Kidney (tissue), 14 donors: ENCODE data around the gene SYNDIG1. TPM values are rescaled to one million over a fixed set of nuclear protein-coding genes. Genes with fewer than 3 reads are reported as not detected.

Experiments used
- DNase-seq, 5 donors: peaks; one replicate each; pipeline ENCODE4 v3.0.0-alpha.2; 2013 to 2020
- FAIRE-seq: peaks from 2 replicates; lab custom pipeline; 2012; peaks lifted over from hg19 to GRCh38; lab: Jason Lieb, UNC
- H3K27ac ChIP-seq, 2 donors: one replicate each; pipeline ENCODE4 v1.7.0; 2013; ENCODE audit warnings: low read depth in 2 of 2, low read length in 2 of 2, inconsistent platforms in 1 of 2
- H3K27me3 ChIP-seq: one replicate; pipeline ENCODE4 v1.7.1; 2013; ENCODE audit warnings: low read length, inconsistent platforms; ENCODE audit not compliant: control insufficient read depth, insufficient read depth
- H3K36me3 ChIP-seq, 3 donors: one replicate each; pipeline versions ENCODE4 v1.7.0 to v1.7.1; 2013; ENCODE audit warnings: low read length in 3 of 3, control low read depth in 1 of 3, inconsistent platforms in 1 of 3; ENCODE audit not compliant: insufficient read depth in 3 of 3, control insufficient read depth in 2 of 3
- H3K4me1 ChIP-seq, 3 donors: one replicate each; pipeline versions ENCODE4 v1.7.0 to v1.7.1; 2013; ENCODE audit warnings: low read length in 3 of 3, inconsistent platforms in 1 of 3, low read depth in 1 of 3; ENCODE audit not compliant: control insufficient read depth in 2 of 3, insufficient read depth in 2 of 3
- H3K4me3 ChIP-seq, 3 donors: one replicate each; pipeline versions ENCODE4 v1.7.0 to v1.8.1; 2013; ENCODE audit warnings: low read length in 3 of 3, control low read depth in 1 of 3, inconsistent platforms in 1 of 3
- H3K9ac ChIP-seq, 3 donors: one replicate each; pipeline versions ENCODE4 v1.7.0 to v1.7.1; 2013; ENCODE audit warnings: low read length in 3 of 3, control low read depth in 1 of 3, inconsistent platforms in 1 of 3
- H3K9me3 ChIP-seq, 3 donors: one replicate each; pipeline versions ENCODE4 v1.7.0 to v1.7.1; 2013; ENCODE audit warnings: low read length in 3 of 3, control low read depth in 1 of 3, inconsistent platforms in 1 of 3; ENCODE audit not compliant: control insufficient read depth in 2 of 3, insufficient read depth in 1 of 3
- intact Hi-C: fragments of 100-400 bp; cut with DNase I; formaldehyde crosslinking; loops from one replicate; pipeline ENCODE4 v1.11.1; 2022
- polyA plus RNA-seq: library from polyadenylated mRNA; stranded (reverse); fragments of 350-450 nt; fragmentation: Illumina TruSeq; extraction: RNeasy Lipid Tissue Mini Kit (QIAGEN cat#74804); gene quantifications from one replicate; pipeline ENCODE4 v1.2.3, GENCODE V29; 2014; ENCODE audit warnings: low read depth, low replicate concordance; ENCODE audit not compliant: insufficient read depth
- total RNA-seq: library from RNA; stranded (reverse); fragmentation: NEBNext Ultra II Directional; extraction: Animal tissue kit (Norgen Biotek cat#: 25700); gene quantifications from one replicate; pipeline ENCODE4 v1.2.1, GENCODE V29; 2021
- TF ChIP-seq, protein P1 (sequence below): IDR thresholded peaks from 3 replicates; pipeline ENCODE4 v1.5.1; 2012; ENCODE audit warnings: mild to moderate bottlenecking, moderate library complexity, borderline replicate concordance; ENCODE audit not compliant: insufficient read depth; ENCODE audit errors: extremely low read depth
- donor health status: control.
- donor health status: control.
- donor health status: control.
- donor health status: control.
- donor health status: control.
- donor health status: DM: yes; HTN: yes; CAD: no.
- donor health status: Normal renal cell carcinoma (clear cell type).

SYNDIG1 gene
- total and polyA plus RNA-seq, 2 donors from 2014 or later: 5.4 to 8.2 TPM

DNA sequence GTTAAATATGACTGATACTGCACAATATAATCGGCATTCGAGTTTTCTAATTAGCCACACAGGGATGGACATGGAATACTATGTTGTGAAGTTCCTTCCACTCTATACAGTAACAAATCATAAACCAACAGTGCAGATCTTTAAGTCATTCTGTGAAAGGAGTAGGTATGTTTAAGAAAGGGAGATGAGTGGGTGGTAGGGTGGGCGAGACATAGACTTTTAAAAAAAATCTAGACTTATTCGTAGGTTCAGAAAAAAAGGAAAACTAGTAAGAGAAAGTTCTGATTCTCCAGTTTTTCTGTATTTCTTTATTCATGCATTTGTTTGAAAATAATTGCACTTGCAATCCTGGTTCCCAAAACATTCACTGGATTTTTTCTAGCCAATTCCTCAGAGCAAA is 61.8 kb downstream of the SYNDIG1 start:
- intact Hi-C loops: no loop called here
- Histone ChIP-seq H3K36me3 (no peaks in the 10 kb centered on the region), H3K4me1 (no peaks in the 10 kb centered on the region), H3K27me3 (no peaks in the 10 kb centered on the region), H3K9me3 (no peaks in the 10 kb centered on the region), H3K4me3 (no peak overlapping the region), H3K9ac (no peak overlapping the region), H3K27ac (no peak overlapping the region)
- DNase-seq: no peak
- no peak for FAIRE-seq
- TF ChIP-seq, protein P1, sequence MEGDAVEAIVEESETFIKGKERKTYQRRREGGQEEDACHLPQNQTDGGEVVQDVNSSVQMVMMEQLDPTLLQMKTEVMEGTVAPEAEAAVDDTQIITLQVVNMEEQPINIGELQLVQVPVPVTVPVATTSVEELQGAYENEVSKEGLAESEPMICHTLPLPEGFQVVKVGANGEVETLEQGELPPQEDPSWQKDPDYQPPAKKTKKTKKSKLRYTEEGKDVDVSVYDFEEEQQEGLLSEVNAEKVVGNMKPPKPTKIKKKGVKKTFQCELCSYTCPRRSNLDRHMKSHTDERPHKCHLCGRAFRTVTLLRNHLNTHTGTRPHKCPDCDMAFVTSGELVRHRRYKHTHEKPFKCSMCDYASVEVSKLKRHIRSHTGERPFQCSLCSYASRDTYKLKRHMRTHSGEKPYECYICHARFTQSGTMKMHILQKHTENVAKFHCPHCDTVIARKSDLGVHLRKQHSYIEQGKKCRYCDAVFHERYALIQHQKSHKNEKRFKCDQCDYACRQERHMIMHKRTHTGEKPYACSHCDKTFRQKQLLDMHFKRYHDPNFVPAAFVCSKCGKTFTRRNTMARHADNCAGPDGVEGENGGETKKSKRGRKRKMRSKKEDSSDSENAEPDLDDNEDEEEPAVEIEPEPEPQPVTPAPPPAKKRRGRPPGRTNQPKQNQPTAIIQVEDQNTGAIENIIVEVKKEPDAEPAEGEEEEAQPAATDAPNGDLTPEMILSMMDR: no peak

DNA sequence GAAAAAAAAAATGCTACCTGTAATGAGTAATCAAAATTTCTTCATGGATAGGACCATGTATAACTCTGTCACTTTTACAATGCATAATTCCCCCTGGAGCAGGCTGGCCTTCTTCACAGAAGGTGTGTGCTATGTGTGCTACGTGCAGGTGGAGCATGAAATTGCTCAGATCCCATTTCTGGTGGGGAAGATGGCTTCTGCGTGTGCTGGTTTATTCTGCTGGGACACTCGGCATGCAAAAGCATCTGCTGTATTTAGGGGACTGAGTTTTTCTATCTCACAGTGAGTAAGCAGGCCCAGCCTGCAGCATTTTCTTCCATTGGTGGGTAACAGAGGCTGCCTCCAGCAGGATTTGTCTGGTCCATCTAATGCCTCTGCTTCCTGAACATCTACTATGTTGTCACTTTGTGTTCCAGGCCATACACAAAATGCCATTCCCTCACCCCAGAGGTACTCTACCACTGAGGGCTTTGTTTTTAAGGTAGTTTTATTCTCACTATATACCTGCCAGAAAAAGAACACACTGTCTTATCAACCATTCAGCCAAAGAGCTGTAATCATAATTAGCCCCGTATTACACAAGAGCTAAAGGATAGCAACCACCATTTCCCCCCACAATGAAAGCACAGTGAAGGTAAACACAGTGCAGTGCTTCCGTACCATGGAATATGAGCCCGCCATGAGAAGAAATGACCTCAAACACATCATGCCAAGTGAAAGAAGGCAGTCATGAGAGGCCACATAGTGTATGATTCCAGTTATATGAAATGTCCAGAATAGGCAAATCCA is 62.4 kb downstream of the SYNDIG1 start:
- H3K27ac ChIP-seq: no peak overlapping the region
- intact Hi-C loops: no loop called here
- FAIRE-seq (no peak), DNase-seq (no peak)
- no peaks in the 10 kb centered on the region for H3K36me3 ChIP-seq
- no peaks in the 10 kb centered on the region for H3K27me3 ChIP-seq
- no peaks in the 10 kb centered on the region for H3K4me1 ChIP-seq
- H3K9ac ChIP-seq: no peak overlapping the region
- TF ChIP-seq, protein P1: no peak
- no peaks in the 10 kb centered on the region for H3K9me3 ChIP-seq
- H3K4me3 ChIP-seq: no peak overlapping the region

GRCh38 chr20:24533449-24533848 is 64.0 kb downstream of the SYNDIG1 start:
- Histone ChIP-seq H3K9me3 (no peaks in the 10 kb centered on the region), H3K4me1 (no peaks in the 10 kb centered on the region), H3K9ac (no peak overlapping the region), H3K27me3 (no peaks in the 10 kb centered on the region), H3K36me3 (no peaks in the 10 kb centered on the region), H3K4me3 (no peak overlapping the region), H3K27ac (no peak overlapping the region)
- TF ChIP-seq, protein P1: no peak
- FAIRE-seq (no peak), DNase-seq (no peak)
- intact Hi-C loops: no loop called here
